Hepatocyte (in vitro differentiated cells): Measurements from ENCODE around the gene MISP3.

ENCODE experiments used
- CTCF ChIP-seq: fragments of 200-600 bp; sonication (generic); IDR thresholded peaks from 2 replicates; pipeline ENCODE4 v1.5.1; 2016; ENCODE audit warnings: antibody characterized with exemption, mild to moderate bottlenecking; ENCODE audit not compliant: poor library complexity
- EZH2 ChIP-seq: fragments of 200-600 bp; sonication (generic); IDR thresholded peaks from 2 replicates; pipeline ENCODE4 v1.6.1; 2016; ENCODE audit warnings: antibody characterized with exemption, mild to moderate bottlenecking, borderline replicate concordance
- EZH2phosphoT487 ChIP-seq: fragments of 200-600 bp; sonication (generic); IDR thresholded peaks from one replicate; pipeline ENCODE4 v1.6.1; 2018; ENCODE audit warnings: antibody characterized with exemption, mild to moderate bottlenecking, low read depth, moderate library complexity; ENCODE audit not compliant: unreplicated experiment, severe bottlenecking

GRCh38 chr19:14086098-14086497 is 13.5 kb downstream of the MISP3 start:
- no peak for TF ChIP-seq CTCF
- no peak for TF ChIP-seq EZH2phosphoT487
- TF ChIP-seq EZH2, result no peak
